ENCODE data around the gene HOXB8. TPM values are rescaled to one million over a fixed set of nuclear protein-coding genes. Genes with fewer than 3 reads are reported as not detected.

The HOXB8 gene
- total and polyA plus RNA-seq, 2 donors (not counting 1 experiment from before 2014, with no cell fraction given): 0.33 to 2.0 TPM

DNA sequence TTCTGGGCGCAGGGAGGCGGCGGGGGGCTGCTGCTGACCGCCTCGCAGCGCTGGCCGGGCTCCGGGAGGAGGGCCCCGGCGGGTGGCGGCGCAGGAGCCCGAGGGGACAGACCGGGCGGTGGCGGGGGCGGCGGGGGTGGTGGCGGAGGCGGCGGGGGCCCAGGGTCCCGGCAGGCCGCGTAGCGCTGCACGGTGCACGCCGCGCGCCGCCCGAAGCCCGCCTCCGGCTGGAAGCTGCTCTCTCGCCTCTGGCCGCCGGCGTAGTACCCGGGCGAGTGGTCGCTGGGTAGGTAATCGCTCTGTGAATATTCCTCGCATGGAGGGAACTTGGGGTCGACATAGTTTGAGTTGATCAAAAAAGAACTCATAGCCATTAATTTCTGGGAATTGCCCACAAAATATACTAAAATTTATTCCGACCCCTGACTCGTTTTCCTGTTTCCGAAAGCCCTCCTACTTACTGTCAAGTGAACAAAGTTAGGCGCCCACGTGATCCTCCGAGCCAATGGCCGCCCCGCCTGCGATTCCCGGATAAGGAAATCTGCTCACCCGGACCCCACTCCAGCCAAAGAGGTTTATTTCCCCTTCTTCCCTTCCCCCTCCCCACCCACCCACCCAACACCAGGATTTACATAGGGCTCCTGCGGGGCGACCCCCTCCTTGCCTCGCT is 37.0 kb downstream of the HOXB8 start, which contains the start of gene HOXB4:
Gene HOXB4, minus strand, starts transcription at position 405 of the 670 bp plus-strand sequence. Its CDS starts 31 bp downstream, at position 374.
- H3K4me1 ChIP-seq (ENCODE audit: control insufficient read depth, extremely low read depth, insufficient read depth, low read length): peaks cover 8% of the 10 kb centered on the region
- H3K27ac ChIP-seq (ENCODE audit: insufficient read depth, low read length): peak within 1 kb of the TSS; percentile 98
- peak within 1 kb of the TSS; percentile 73 for H3K9ac ChIP-seq (ENCODE audit: insufficient read depth, low read length)
- peak within 1 kb of the TSS; percentile 99 for H3K4me2 ChIP-seq (ENCODE audit: extremely low read depth, insufficient read depth, low read length)
- no peak within 1 kb of the TSS for H2AFZ ChIP-seq (ENCODE audit: low read length)
- H3K36me3 ChIP-seq (ENCODE audit: control insufficient read depth, insufficient read depth, low read length): peaks cover 4% of the 10 kb centered on the region
- DNase-seq (ENCODE audit: low read depth in 2 of 2): peak; percentile 86 to 92
- TF ChIP-seq EZH2 (IDR thresholded peaks at IDR 0.05; ENCODE audit: low read length, missing control alignments): no peak
- TF ChIP-seq, protein P1, sequence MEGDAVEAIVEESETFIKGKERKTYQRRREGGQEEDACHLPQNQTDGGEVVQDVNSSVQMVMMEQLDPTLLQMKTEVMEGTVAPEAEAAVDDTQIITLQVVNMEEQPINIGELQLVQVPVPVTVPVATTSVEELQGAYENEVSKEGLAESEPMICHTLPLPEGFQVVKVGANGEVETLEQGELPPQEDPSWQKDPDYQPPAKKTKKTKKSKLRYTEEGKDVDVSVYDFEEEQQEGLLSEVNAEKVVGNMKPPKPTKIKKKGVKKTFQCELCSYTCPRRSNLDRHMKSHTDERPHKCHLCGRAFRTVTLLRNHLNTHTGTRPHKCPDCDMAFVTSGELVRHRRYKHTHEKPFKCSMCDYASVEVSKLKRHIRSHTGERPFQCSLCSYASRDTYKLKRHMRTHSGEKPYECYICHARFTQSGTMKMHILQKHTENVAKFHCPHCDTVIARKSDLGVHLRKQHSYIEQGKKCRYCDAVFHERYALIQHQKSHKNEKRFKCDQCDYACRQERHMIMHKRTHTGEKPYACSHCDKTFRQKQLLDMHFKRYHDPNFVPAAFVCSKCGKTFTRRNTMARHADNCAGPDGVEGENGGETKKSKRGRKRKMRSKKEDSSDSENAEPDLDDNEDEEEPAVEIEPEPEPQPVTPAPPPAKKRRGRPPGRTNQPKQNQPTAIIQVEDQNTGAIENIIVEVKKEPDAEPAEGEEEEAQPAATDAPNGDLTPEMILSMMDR (conservative IDR thresholded peaks at IDR 0.05 in 1 of 2, IDR thresholded peaks at IDR 0.05 in 1 of 2; ENCODE audit: low read depth in 1 of 2, low read length in 2 of 2): no peak
- no peaks in the 10 kb centered on the region for H4K20me1 ChIP-seq (ENCODE audit: control insufficient read depth, extremely low read depth, insufficient read depth, low read length)
- H3K4me3 ChIP-seq (replicated peaks in 1 of 4; ENCODE audit: control extremely low read depth in 1 of 4, insufficient read depth in 1 of 4, low read depth in 3 of 4, low read length in 4 of 4): peak within 1 kb of the TSS; percentile 80 to 98 (median 86)
- H3K79me2 ChIP-seq (ENCODE audit: control insufficient read depth, insufficient read depth, low read length): peaks cover 99% of the 10 kb centered on the region
- no peaks in the 10 kb centered on the region for H3K27me3 ChIP-seq (ENCODE audit: control insufficient read depth, insufficient read depth, low read length)
- no peaks in the 10 kb centered on the region for H3K9me3 ChIP-seq (ENCODE audit: control insufficient read depth, insufficient read depth, low read depth, low read length)

GRCh38 chr17:48577330-48577945 is 37.7 kb downstream of the HOXB8 start:
- H3K79me2 ChIP-seq (ENCODE audit: control insufficient read depth, insufficient read depth, low read length): peaks cover 99% of the 10 kb centered on the region
- TF ChIP-seq EZH2 (IDR thresholded peaks at IDR 0.05; ENCODE audit: low read length, missing control alignments): no peak
- TF ChIP-seq, protein P1 (conservative IDR thresholded peaks at IDR 0.05 in 1 of 2, IDR thresholded peaks at IDR 0.05 in 1 of 2; ENCODE audit: low read depth in 1 of 2, low read length in 2 of 2): no peak
- H3K4me1 ChIP-seq (ENCODE audit: control insufficient read depth, extremely low read depth, insufficient read depth, low read length): peaks cover 7% of the 10 kb centered on the region
- H3K4me3 ChIP-seq (replicated peaks in 1 of 4; ENCODE audit: control extremely low read depth in 1 of 4, insufficient read depth in 1 of 4, low read depth in 3 of 4, low read length in 4 of 4): peak overlapping the region; percentile 57 to 98 (median 74)
- peaks cover 4% of the 10 kb centered on the region for H3K36me3 ChIP-seq (ENCODE audit: control insufficient read depth, insufficient read depth, low read length)
- no peaks in the 10 kb centered on the region for H3K9me3 ChIP-seq (ENCODE audit: control insufficient read depth, insufficient read depth, low read depth, low read length)
- H3K9ac ChIP-seq (ENCODE audit: insufficient read depth, low read length): peak overlapping the region; percentile 59
- peak overlapping the region; percentile 73 for H3K4me2 ChIP-seq (ENCODE audit: extremely low read depth, insufficient read depth, low read length)
- no peaks in the 10 kb centered on the region for H4K20me1 ChIP-seq (ENCODE audit: control insufficient read depth, extremely low read depth, insufficient read depth, low read length)
- H3K27me3 ChIP-seq (ENCODE audit: control insufficient read depth, insufficient read depth, low read length): no peaks in the 10 kb centered on the region
- peak overlapping the region; percentile 98 for H3K27ac ChIP-seq (ENCODE audit: insufficient read depth, low read length)
- peak in 1 of 2 donors; percentile 79 for DNase-seq (ENCODE audit: low read depth in 2 of 2)
- no peak overlapping the region for H2AFZ ChIP-seq (ENCODE audit: low read length)

DNA sequence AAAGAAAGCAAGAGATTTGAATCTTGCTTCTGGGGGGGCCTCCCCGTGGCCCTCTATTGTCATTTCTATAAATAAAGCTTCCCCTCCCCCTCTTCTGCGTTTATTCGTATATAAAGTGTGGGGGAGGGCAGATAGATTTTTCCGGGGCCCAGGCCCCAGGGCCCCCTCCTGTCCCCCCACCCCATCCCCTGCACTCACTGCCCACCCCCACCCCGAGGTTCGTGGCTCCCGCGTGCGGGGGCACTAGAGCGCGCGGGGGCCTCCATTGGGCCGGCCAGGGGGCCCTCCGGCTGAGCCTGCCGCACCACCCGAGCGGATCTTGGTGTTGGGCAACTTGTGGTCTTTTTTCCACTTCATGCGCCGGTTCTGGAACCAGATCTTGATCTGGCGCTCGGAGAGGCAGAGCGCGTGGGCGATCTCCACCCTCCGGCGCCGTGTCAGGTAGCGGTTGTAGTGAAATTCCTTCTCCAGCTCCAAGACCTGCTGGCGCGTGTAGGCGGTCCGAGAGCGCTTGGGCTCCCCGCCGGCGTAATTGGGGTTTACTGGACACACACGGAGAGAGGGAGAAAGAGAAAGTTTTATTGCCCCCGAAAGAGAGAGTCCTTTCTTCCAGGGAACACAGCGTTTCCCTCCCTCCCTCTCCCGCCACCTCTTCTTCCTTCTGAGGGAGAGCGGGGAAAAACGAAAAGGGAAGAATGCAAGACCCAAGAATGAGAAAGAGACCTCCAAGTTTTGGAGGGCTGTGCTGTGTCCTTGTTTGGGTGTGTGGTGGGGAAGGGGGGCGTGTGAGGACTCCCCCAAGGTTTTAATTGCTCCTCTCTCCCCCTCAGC is 38.4 kb downstream of the HOXB8 start:
- peaks cover 10% of the 10 kb centered on the region for H3K4me1 ChIP-seq (ENCODE audit: control insufficient read depth, extremely low read depth, insufficient read depth, low read length)
- H3K27ac ChIP-seq (ENCODE audit: insufficient read depth, low read length): peak overlapping the region; percentile 98
- peaks cover 99% of the 10 kb centered on the region for H3K79me2 ChIP-seq (ENCODE audit: control insufficient read depth, insufficient read depth, low read length)
- TF ChIP-seq EZH2 (IDR thresholded peaks at IDR 0.05; ENCODE audit: low read length, missing control alignments): no peak
- TF ChIP-seq, protein P1 (conservative IDR thresholded peaks at IDR 0.05 in 1 of 2, IDR thresholded peaks at IDR 0.05 in 1 of 2; ENCODE audit: low read depth in 1 of 2, low read length in 2 of 2): no peak
- no peaks in the 10 kb centered on the region for H3K27me3 ChIP-seq (ENCODE audit: control insufficient read depth, insufficient read depth, low read length)
- DNase-seq (ENCODE audit: low read depth in 2 of 2): peak in 1 of 2 donors; percentile 92
- H3K9ac ChIP-seq (ENCODE audit: insufficient read depth, low read length): peak overlapping the region; percentile 59
- H4K20me1 ChIP-seq (ENCODE audit: control insufficient read depth, extremely low read depth, insufficient read depth, low read length): no peaks in the 10 kb centered on the region
- no peaks in the 10 kb centered on the region for H3K9me3 ChIP-seq (ENCODE audit: control insufficient read depth, insufficient read depth, low read depth, low read length)
- H3K4me2 ChIP-seq (ENCODE audit: extremely low read depth, insufficient read depth, low read length): peak overlapping the region; percentile 86
- H3K4me3 ChIP-seq (replicated peaks in 1 of 4; ENCODE audit: control extremely low read depth in 1 of 4, insufficient read depth in 1 of 4, low read depth in 3 of 4, low read length in 4 of 4): peak overlapping the region; percentile 57 to 98 (median 74)
- no peak overlapping the region for H2AFZ ChIP-seq (ENCODE audit: low read length)
- H3K36me3 ChIP-seq (ENCODE audit: control insufficient read depth, insufficient read depth, low read length): peaks cover 1% of the 10 kb centered on the region

Data from fibroblast of lung (primary cell).